Spinal cord (tissue), 10 donors: Measurements from ENCODE around the gene CLEC11A. TPM values are rescaled to one million over a fixed set of nuclear protein-coding genes. Genes with fewer than 3 reads are reported as not detected.
"Not testable (repeated sequence)": the region's sequence is repeated elsewhere in the genome, so short reads cannot be mapped to it uniquely, and the experiment has no call there.

Experiments
- DNase-seq, 6 donors: peaks; one replicate each; pipeline versions ENCODE4 v3.0.0 to v3.0.0-alpha.2; 2013 to 2015; ENCODE audit warnings: low spot score in 6 of 6, low read depth in 4 of 6
- H3K27ac ChIP-seq: one replicate; pipeline ENCODE4 v1.5.1; 2013; ENCODE audit warnings: low read depth, low read length, control low read depth
- H3K27me3 ChIP-seq: one replicate; pipeline ENCODE4 v1.6.1; 2013; ENCODE audit warnings: low read length; ENCODE audit not compliant: control insufficient read depth, insufficient read depth
- H3K36me3 ChIP-seq: one replicate; pipeline ENCODE4 v1.6.1; 2013; ENCODE audit warnings: low read length; ENCODE audit not compliant: control insufficient read depth, insufficient read depth
- H3K4me1 ChIP-seq: one replicate; pipeline ENCODE4 v1.6.1; 2013; ENCODE audit warnings: low read length; ENCODE audit not compliant: control insufficient read depth, insufficient read depth
- H3K4me3 ChIP-seq: one replicate; pipeline ENCODE4 v1.5.1; 2013; ENCODE audit warnings: low read depth, low read length, control low read depth
- H3K9me3 ChIP-seq: one replicate; pipeline ENCODE4 v1.6.1; 2013; ENCODE audit warnings: low read length; ENCODE audit not compliant: control insufficient read depth, insufficient read depth
- WGBS: methylation state at CpG from one replicate; pipeline ENCODE4 v1.1.5; 2013; ENCODE audit warnings: missing lambda C conversion rate; ENCODE audit not compliant: insufficient coverage; 5-methylcytosine and 5-hydroxymethylcytosine counted together
- polyA plus RNA-seq, 2 donors: library from polyadenylated mRNA; unstranded; fragments of 120-200 nt; gene quantifications; one replicate each; pipeline ENCODE4 v1.2.1, GENCODE V29; 2013; ENCODE audit not compliant: insufficient read length in 2 of 2
- total RNA-seq, 2 donors: library from RNA; depleted of rRNA in 1 of 2; stranded (reverse); fragments of 120-200 nt in 1 of 2; fragments of >200 nt in 1 of 2; gene quantifications; one replicate each; pipeline versions ENCODE4 v1.2.3 to v1.2.4, GENCODE V29; 2013 to 2014
- donor health status: healthy.

CLEC11A gene
- total and polyA plus RNA-seq, 4 donors = 17.0 to 44.7 (median 33.4) TPM

- WGBS = 61% methylated on average over 8 of the region's 12 CpGs
- H3K9me3 ChIP-seq, H3K4me1 ChIP-seq, H3K36me3 ChIP-seq, H3K27ac ChIP-seq, DNase-seq, H3K4me3 ChIP-seq, H3K27me3 ChIP-seq: not testable (repeated sequence)
Measured at GRCh38 chr19:50766746-50767145, 43.6 kb downstream of the CLEC11A start.

- H3K9me3 ChIP-seq, H3K36me3 ChIP-seq, H3K4me3 ChIP-seq, H3K27me3 ChIP-seq, H3K4me1 ChIP-seq, H3K27ac ChIP-seq, DNase-seq: not testable (repeated sequence)
- 50% methylated on average over 5 of the region's 5 CpGs for WGBS
Measured at GRCh38 chr19:50767263-50767662, 44.1 kb downstream of the CLEC11A start.

- 76% methylated on average over 4 of the region's 5 CpGs for WGBS
- Histone ChIP-seq H3K27ac (no peak overlapping the region), H3K4me1 (no peaks in the 10 kb centered on the region), H3K9me3 (no peaks in the 10 kb centered on the region), H3K36me3 (no peaks in the 10 kb centered on the region), H3K27me3 (no peaks in the 10 kb centered on the region), H3K4me3 (no peak overlapping the region)
- DNase-seq = no peak
Measured at GRCh38 chr19:50768277-50768676, 45.1 kb downstream of the CLEC11A start.

- H3K27ac ChIP-seq, H3K27me3 ChIP-seq, H3K36me3 ChIP-seq, H3K4me1 ChIP-seq, DNase-seq, H3K9me3 ChIP-seq, H3K4me3 ChIP-seq: not testable (repeated sequence)
- WGBS = 100% methylated on average over 1 of the region's 2 CpGs
Measured at GRCh38 chr19:50770164-50770563, 47.0 kb downstream of the CLEC11A start, which contains the start of gene GPR32. Gene GPR32, plus strand, starts transcription at chr19:50770464. Its CDS starts 137 bp downstream, at chr19:50770601.

- Histone ChIP-seq H3K9me3 (no peaks in the 10 kb centered on the region), H3K27me3 (no peaks in the 10 kb centered on the region), H3K4me3 (no peak overlapping the region), H3K4me1 (no peaks in the 10 kb centered on the region), H3K36me3 (no peaks in the 10 kb centered on the region), H3K27ac (no peak overlapping the region)
- 89% methylated on average over 13 of the region's 13 CpGs for WGBS
- DNase-seq = no peak
Measured at GRCh38 chr19:50770888-50771287, 47.7 kb downstream of the CLEC11A start.

GRCh38 chr19:50772476-50772875 is 49.3 kb downstream of the CLEC11A start:
- Histone ChIP-seq H3K4me1 (no peaks in the 10 kb centered on the region), H3K27ac (no peak overlapping the region), H3K36me3 (no peaks in the 10 kb centered on the region), H3K9me3 (no peaks in the 10 kb centered on the region), H3K4me3 (no peak overlapping the region), H3K27me3 (peaks cover 10% of the 10 kb centered on the region)
- WGBS = no CpG with 5 or more reads among the region's 2 CpGs
- peak in 1 of 6 donors; percentile 36 for DNase-seq

- peaks cover 14% of the 10 kb centered on the region for H3K27me3 ChIP-seq
- DNase-seq, H3K9me3 ChIP-seq, H3K4me3 ChIP-seq, H3K27ac ChIP-seq, H3K4me1 ChIP-seq, H3K36me3 ChIP-seq: not testable (repeated sequence)
- whole genome bisulfite sequencing = 93% methylated on average over 3 of the region's 3 CpGs
Measured at GRCh38 chr19:50772912-50773311, 49.7 kb downstream of the CLEC11A start.

- H3K4me1 ChIP-seq, H3K4me3 ChIP-seq, DNase-seq, H3K36me3 ChIP-seq, H3K9me3 ChIP-seq, H3K27ac ChIP-seq: not testable (repeated sequence)
- 74% methylated on average over 6 of the region's 7 CpGs for WGBS
- peaks cover 19% of the 10 kb centered on the region for H3K27me3 ChIP-seq
Measured at GRCh38 chr19:50773454-50773853, 50.3 kb downstream of the CLEC11A start.

Other genes starting within 250 kb of the CLEC11A start
- gene EMC10, start 246.9 kb upstream of the CLEC11A start, total RNA-seq = 100 to 1,000 TPM in 1 of 2 donors, 10 to 100 TPM in 1; 78.4 to 184 TPM
- 100 to 1,000 TPM; 256 to 267 TPM for gene EMC10, start 246.9 kb upstream of the CLEC11A start, polyA plus RNA-seq
- gene GARIN5A, start 246.5 kb upstream of the CLEC11A start, total RNA-seq = 1 to 10 TPM; 4.2 to 5.8 TPM
- gene GARIN5A, start 246.5 kb upstream of the CLEC11A start, polyA plus RNA-seq = 10 to 100 TPM; 11.6 to 14.1 TPM
- gene JOSD2, start 212.2 kb upstream of the CLEC11A start, total RNA-seq = 10 to 100 TPM in 1 of 2 donors, 1 to 10 TPM in 1; 9.3 to 19.8 TPM
- gene JOSD2, start 212.2 kb upstream of the CLEC11A start, polyA plus RNA-seq = 10 to 100 TPM; 27.7 to 29.8 TPM
- gene ASPDH, start 209.5 kb upstream of the CLEC11A start, total RNA-seq = 1 to 10 TPM; 1.5 to 1.6 TPM
- 1 to 10 TPM; 6.7 to 7.7 TPM for gene ASPDH, start 209.5 kb upstream of the CLEC11A start, polyA plus RNA-seq
- 10 to 100 TPM; 30.4 to 55.2 TPM for gene LRRC4B, start 154.9 kb upstream of the CLEC11A start, total RNA-seq
- 100 to 1,000 TPM; 208 to 209 TPM for gene LRRC4B, start 154.9 kb upstream of the CLEC11A start, polyA plus RNA-seq
- 10 to 100 TPM; 10.0 to 21.8 TPM for gene SYT3, start 83.5 kb upstream of the CLEC11A start, total RNA-seq
- 10 to 100 TPM; 76.9 to 84.1 TPM for gene SYT3, start 83.5 kb upstream of the CLEC11A start, polyA plus RNA-seq
- 1 to 10 TPM; 1.4 to 7.1 TPM for gene C19orf81, start 73.9 kb upstream of the CLEC11A start, total RNA-seq
- 1 to 10 TPM; 6.1 to 6.2 TPM for gene C19orf81, start 73.9 kb upstream of the CLEC11A start, polyA plus RNA-seq
- 10 to 100 TPM in 1 of 2 donors, 1 to 10 TPM in 1; 8.4 to 17.6 TPM for gene SHANK1, start 3.6 kb upstream of the CLEC11A start, total RNA-seq
- gene SHANK1, start 3.6 kb upstream of the CLEC11A start, polyA plus RNA-seq = 100 to 1,000 TPM; 106 to 116 TPM
- gene GPR32, start 47.1 kb downstream of the CLEC11A start, total RNA-seq = not detected
- under 1 TPM in 1 of 2 donors, not detected in 1; 0.12 TPM for gene GPR32, start 47.1 kb downstream of the CLEC11A start, polyA plus RNA-seq
- gene ACP4, start 67.1 kb downstream of the CLEC11A start, total RNA-seq = not detected
- under 1 TPM in 1 of 2 donors, not detected in 1; 0.44 TPM for gene ACP4, start 67.1 kb downstream of the CLEC11A start, polyA plus RNA-seq
- gene KLK1, start 100.4 kb downstream of the CLEC11A start, total RNA-seq = 1 to 10 TPM in 1 of 2 donors, under 1 TPM in 1; 0.50 to 1.3 TPM
- 1 to 10 TPM in 1 of 2 donors, not detected in 1; 2.0 TPM for gene KLK1, start 100.4 kb downstream of the CLEC11A start, polyA plus RNA-seq
- gene KLK15, start 110.2 kb downstream of the CLEC11A start, total RNA-seq = not detected
- gene KLK15, start 110.2 kb downstream of the CLEC11A start, polyA plus RNA-seq = not detected
- gene KLK3, start 131.6 kb downstream of the CLEC11A start, total RNA-seq = not detected
- not detected for gene KLK3, start 131.6 kb downstream of the CLEC11A start, polyA plus RNA-seq
- under 1 TPM; 0.06 to 0.10 TPM for gene KLK2, start 150.1 kb downstream of the CLEC11A start, total RNA-seq
- under 1 TPM in 1 of 2 donors, not detected in 1; 0.38 TPM for gene KLK2, start 150.1 kb downstream of the CLEC11A start, polyA plus RNA-seq
- gene KLK4, start 188.0 kb downstream of the CLEC11A start, total RNA-seq = under 1 TPM in 1 of 2 donors, not detected in 1; 0.59 TPM
- gene KLK4, start 188.0 kb downstream of the CLEC11A start, polyA plus RNA-seq = 1 to 10 TPM; 1.6 to 1.9 TPM
- under 1 TPM; 0.44 to 0.79 TPM for gene KLK5, start 229.7 kb downstream of the CLEC11A start, total RNA-seq
- gene KLK5, start 229.7 kb downstream of the CLEC11A start, polyA plus RNA-seq = 1 to 10 TPM in 1 of 2 donors, under 1 TPM in 1; 0.93 to 2.5 TPM
- 1 to 10 TPM; 5.7 to 9.6 TPM for gene KLK6, start 246.2 kb downstream of the CLEC11A start, total RNA-seq
- gene KLK6, start 246.2 kb downstream of the CLEC11A start, polyA plus RNA-seq = 10 to 100 TPM; 15.4 to 16.5 TPM